GM12865 (cell line): Measurements from ENCODE around the gene FOXP2.

Experiments
- DNase-seq: peaks from one replicate; pipeline ENCODE4 v3.0.0; 2010; ENCODE audit warnings: low read depth
- H3K4me3 ChIP-seq: 2 replicates; pipeline ENCODE4 v1.5.1; 2011; ENCODE audit warnings: mild to moderate bottlenecking, low read depth, low read length, control low read depth
- CTCF ChIP-seq: IDR thresholded peaks from 2 replicates; pipeline ENCODE4 v1.5.1; 2011; ENCODE audit warnings: low read length, control low read depth, low read depth, inconsistent platforms; ENCODE audit not compliant: insufficient read depth; ENCODE audit errors: missing control alignments

The FOXP2 gene

GRCh38 chr7:114671563-114672123 lies 257.0 kb downstream of the FOXP2 start:
- H3K4me3 ChIP-seq: no peak overlapping the region
- no peak for TF ChIP-seq CTCF
- DNase-seq: no peak

GRCh38 chr7:114678116-114678515 lies 263.5 kb downstream of the FOXP2 start:
- H3K4me3 ChIP-seq: no peak overlapping the region
- DNase-seq: no peak
- no peak for TF ChIP-seq CTCF

GRCh38 chr7:114687238-114687637 lies 272.6 kb downstream of the FOXP2 start:
- DNase-seq: no peak
- no peak overlapping the region for H3K4me3 ChIP-seq
- TF ChIP-seq CTCF: no peak

GRCh38 chr7:114688443-114689055 lies 273.9 kb downstream of the FOXP2 start:
- H3K4me3 ChIP-seq: no peak overlapping the region
- no peak for TF ChIP-seq CTCF
- DNase-seq: no peak

GRCh38 chr7:114689406-114689805 lies 274.8 kb downstream of the FOXP2 start:
- TF ChIP-seq CTCF: no peak
- no peak overlapping the region for H3K4me3 ChIP-seq
- DNase-seq: no peak

GRCh38 chr7:114691605-114692004 lies 277.0 kb downstream of the FOXP2 start:
- no peak for DNase-seq
- no peak for TF ChIP-seq CTCF

GRCh38 chr7:114695182-114695581 lies 280.6 kb downstream of the FOXP2 start:
- no peak for DNase-seq

More at GRCh38 chr7:114691605-114692004, 277.0 kb downstream of the FOXP2 start:
- no peak overlapping the region for H3K4me3 ChIP-seq

More at GRCh38 chr7:114695182-114695581, 280.6 kb downstream of the FOXP2 start:
- H3K4me3 ChIP-seq: no peak overlapping the region
- no peak for TF ChIP-seq CTCF
